ENCODE data around the gene MYL11.

Gene MYL11

DNA sequence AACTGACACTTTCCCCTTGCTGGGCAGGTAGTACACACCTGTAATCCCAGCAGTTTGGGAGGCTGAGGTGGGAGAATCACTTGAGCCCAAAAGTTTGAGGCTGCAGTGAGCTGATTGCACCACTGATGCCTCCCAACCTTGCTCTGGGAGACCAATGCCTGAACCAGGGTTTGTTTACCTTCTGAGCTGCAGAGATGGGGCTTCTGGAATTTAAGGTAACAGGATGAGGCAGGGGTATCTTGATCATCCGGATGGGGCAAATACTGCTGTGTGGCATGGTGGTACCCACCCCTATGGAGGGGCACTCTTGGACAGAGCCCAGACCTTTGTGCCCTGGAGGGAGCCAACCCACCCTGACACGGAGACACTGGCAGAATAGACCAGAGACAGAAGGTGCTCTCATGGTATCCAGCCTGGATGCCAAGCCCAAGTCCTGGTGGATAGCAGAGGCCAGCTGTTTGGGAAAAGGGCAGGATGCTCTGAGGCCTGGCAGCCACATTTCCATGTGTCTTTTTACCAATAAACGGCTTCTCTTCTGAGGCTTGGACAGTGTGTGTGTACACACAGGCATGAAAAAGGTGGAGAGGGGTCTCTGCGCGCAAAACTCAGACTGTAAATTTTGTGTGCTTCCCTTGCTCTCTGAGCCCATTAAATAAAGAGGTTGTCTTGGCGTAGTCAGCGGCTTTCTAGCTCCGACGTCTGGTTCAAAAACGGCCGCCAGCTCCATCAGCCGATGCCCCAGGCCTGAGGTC lies 25.0 kb downstream of the MYL11 start:
- Histone ChIP-seq H3K36me3 (ENCODE audit: control insufficient read depth, insufficient read depth, low read length) (peaks cover 4% of the 10 kb centered on the region), H3K27me3 (replicated peaks; ENCODE audit: control insufficient read depth, insufficient read depth, low read length) (no peaks in the 10 kb centered on the region), H3K4me3 (replicated peaks; ENCODE audit: low read depth, low read length) (peak overlapping the region; percentile 64)
- DNase-seq (ENCODE audit: extremely low read depth, insufficient read length), result no peak
- TF ChIP-seq, protein P1, sequence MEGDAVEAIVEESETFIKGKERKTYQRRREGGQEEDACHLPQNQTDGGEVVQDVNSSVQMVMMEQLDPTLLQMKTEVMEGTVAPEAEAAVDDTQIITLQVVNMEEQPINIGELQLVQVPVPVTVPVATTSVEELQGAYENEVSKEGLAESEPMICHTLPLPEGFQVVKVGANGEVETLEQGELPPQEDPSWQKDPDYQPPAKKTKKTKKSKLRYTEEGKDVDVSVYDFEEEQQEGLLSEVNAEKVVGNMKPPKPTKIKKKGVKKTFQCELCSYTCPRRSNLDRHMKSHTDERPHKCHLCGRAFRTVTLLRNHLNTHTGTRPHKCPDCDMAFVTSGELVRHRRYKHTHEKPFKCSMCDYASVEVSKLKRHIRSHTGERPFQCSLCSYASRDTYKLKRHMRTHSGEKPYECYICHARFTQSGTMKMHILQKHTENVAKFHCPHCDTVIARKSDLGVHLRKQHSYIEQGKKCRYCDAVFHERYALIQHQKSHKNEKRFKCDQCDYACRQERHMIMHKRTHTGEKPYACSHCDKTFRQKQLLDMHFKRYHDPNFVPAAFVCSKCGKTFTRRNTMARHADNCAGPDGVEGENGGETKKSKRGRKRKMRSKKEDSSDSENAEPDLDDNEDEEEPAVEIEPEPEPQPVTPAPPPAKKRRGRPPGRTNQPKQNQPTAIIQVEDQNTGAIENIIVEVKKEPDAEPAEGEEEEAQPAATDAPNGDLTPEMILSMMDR (IDR thresholded peaks at IDR 0.05; ENCODE audit: insufficient read depth, low read length, poor library complexity, severe bottlenecking), result no peak

DNA sequence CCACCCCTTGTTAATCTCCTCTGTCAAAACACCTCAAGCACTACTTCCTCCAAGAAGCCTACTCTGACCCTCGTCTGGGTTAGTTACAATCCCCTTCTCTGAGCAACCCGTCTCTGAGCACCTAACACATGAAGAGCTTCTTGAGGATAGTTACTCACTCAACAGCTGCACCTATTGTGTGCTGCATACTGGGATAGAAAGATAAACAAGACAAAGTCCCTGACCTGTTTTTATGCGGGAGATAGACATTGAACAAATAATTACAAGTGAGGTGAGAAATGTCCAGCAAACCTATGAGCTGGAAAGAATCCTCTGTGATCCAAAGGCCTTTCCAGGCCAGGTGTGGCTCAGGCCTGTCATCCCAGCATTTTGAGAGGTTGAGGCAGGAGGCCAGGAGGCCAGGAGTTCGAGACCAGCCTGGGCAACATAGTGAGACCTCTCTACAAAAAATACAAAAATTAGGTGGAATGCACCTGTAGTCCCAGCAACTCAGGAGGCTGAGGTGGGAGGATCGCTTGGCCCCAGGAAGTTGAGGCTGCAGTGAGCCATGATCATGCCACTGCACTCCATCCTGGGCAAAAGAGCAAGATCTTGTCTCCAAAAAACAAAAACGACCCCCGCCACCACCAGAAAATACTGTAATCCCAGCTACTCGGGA lies 27.3 kb downstream of the MYL11 start:
- peaks cover 4% of the 10 kb centered on the region for H3K36me3 ChIP-seq (ENCODE audit: control insufficient read depth, insufficient read depth, low read length)
- no peaks in the 10 kb centered on the region for H3K27me3 ChIP-seq (replicated peaks; ENCODE audit: control insufficient read depth, insufficient read depth, low read length)
- TF ChIP-seq, protein P1 (IDR thresholded peaks at IDR 0.05; ENCODE audit: insufficient read depth, low read length, poor library complexity, severe bottlenecking), result no peak
- no peak for DNase-seq (ENCODE audit: extremely low read depth, insufficient read length)
- no peak overlapping the region for H3K4me3 ChIP-seq (replicated peaks; ENCODE audit: low read depth, low read length)

DNA sequence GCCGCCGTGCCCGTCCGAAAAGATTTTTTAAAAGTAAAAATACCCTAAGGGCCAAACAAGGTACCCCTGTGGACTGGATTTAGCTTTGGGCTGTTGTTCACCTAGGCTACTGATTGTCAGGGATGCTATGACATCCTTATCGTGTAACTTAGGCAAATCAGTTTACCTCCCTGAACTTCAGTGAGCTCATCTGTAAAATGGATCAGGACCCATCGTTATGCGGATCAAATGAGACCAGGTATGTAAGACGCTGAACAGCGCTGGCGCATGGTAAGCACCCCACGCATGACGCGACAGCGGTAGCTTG lies 32.1 kb downstream of the MYL11 start:
- TF ChIP-seq, protein P1 (IDR thresholded peaks at IDR 0.05; ENCODE audit: insufficient read depth, low read length, poor library complexity, severe bottlenecking), result no peak
- H3K4me3 ChIP-seq (replicated peaks; ENCODE audit: low read depth, low read length), result peak overlapping the region; percentile 75
- H3K27me3 ChIP-seq (replicated peaks; ENCODE audit: control insufficient read depth, insufficient read depth, low read length), result no peaks in the 10 kb centered on the region
- H3K36me3 ChIP-seq (ENCODE audit: control insufficient read depth, insufficient read depth, low read length), result no peaks in the 10 kb centered on the region
- DNase-seq (ENCODE audit: extremely low read depth, insufficient read length), result no peak

DNA sequence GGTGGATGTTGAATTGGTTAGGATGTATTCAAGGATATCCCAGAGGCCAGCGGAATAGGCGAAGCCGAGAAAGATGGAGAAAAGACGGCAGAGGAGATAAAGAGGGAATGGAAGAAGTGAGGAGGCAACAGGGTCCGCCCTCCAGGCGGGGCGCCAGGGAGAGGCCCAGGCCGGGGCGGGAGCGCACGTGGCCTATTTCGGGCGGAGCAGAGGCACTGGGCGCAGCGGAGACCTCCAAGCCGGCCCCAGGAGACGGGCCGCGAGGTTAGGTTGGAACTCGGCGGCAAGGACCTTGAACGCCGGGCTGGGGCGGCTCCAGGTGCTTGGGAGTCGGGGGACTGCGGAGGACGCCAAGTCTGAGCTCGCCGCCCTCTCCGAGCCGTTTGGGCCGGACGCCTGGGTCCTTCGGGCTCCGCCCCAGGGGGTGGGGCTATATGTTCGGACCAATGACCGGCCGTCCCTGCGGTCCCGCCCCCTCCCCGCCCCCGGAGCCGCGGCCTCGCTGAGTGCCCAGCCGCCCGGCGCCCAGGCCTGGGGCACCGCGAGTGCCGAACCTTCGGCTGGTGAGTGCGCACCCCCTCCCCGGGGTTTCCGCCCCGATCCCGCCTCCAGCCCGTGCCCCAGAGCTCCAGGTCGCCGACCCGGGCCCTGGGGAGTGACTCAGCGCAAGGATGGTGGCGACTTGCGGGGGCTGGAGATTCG lies 32.7 kb downstream of the MYL11 start, which contains the start of gene ZNF771:
Gene ZNF771 (plus strand): TSS at position 505 of the 702 bp plus-strand sequence. CDS start 448 bp downstream, outside the sequence.
- Histone ChIP-seq H3K4me3 (replicated peaks; ENCODE audit: low read depth, low read length) (peak within 1 kb of the TSS; percentile 75), H3K36me3 (ENCODE audit: control insufficient read depth, insufficient read depth, low read length) (no peaks in the 10 kb centered on the region), H3K27me3 (replicated peaks; ENCODE audit: control insufficient read depth, insufficient read depth, low read length) (no peaks in the 10 kb centered on the region)
- peak; percentile 89 for DNase-seq (ENCODE audit: extremely low read depth, insufficient read length)
- TF ChIP-seq, protein P1 (IDR thresholded peaks at IDR 0.05; ENCODE audit: insufficient read depth, low read length, poor library complexity, severe bottlenecking), result peak; percentile 24

DNA sequence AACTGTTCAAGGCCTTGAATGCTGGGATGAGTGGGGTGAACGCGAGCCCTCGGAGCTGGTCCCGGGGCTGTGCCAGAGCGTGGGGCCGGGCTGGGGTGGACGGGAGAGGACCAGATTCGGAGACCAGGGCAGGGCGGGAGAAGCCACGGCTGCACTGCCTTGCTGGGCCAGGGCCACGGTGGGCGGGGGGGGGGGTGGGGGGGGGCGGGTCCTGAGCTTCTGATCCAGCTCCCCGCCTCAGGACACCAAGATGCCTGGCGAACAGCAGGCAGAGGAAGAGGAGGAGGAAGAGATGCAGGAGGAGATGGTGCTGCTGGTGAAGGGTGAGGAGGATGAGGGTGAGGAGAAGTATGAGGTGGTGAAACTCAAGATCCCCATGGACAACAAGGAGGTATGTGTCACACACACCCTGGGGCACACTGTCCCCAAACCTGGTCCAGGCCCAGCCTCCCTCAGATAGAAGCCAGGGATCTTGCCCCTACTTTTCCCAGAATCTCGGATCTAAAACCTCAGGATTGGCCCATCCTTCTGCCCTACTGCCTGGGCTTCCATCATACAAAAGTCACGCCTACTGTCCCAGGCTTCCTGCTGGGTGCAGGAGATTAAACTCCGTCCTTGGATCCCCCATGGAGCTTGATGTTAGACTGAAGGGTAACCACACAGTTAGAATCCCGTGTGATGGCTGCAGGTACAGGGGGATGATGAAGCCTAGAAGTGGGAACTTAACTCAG lies 33.4 kb downstream of the MYL11 start:
- peak overlapping the region; percentile 75 for H3K4me3 ChIP-seq (replicated peaks; ENCODE audit: low read depth, low read length)
- DNase-seq (ENCODE audit: extremely low read depth, insufficient read length), result no peak
- TF ChIP-seq, protein P1 (IDR thresholded peaks at IDR 0.05; ENCODE audit: insufficient read depth, low read length, poor library complexity, severe bottlenecking), result no peak

More for the DNA sequence above, 33.4 kb downstream of the MYL11 start:
- H3K27me3 ChIP-seq (replicated peaks; ENCODE audit: control insufficient read depth, insufficient read depth, low read length), result no peaks in the 10 kb centered on the region
- no peaks in the 10 kb centered on the region for H3K36me3 ChIP-seq (ENCODE audit: control insufficient read depth, insufficient read depth, low read length)
